ENCODE results near the gene POLR3K. TPM values are rescaled to one million over a fixed set of nuclear protein-coding genes. Genes with fewer than 3 reads are reported as not detected.

The POLR3K gene
- total RNA-seq, 1 experiment from 2014 or later: 22.7 TPM

GRCh38 chr16:43294-43693 is 10.1 kb downstream of the POLR3K start:
- intact Hi-C loops (cut with micrococcal nuclease): no loop called here
- no peak for ATAC-seq
- DNase-seq (ENCODE audit: low read depth, low spot score): no peak
- Histone ChIP-seq H3K4me1 (ENCODE audit: control insufficient read depth in 1 of 2, insufficient read depth in 2 of 2, low read length in 2 of 2) (peaks cover 0 to 7% of the 10 kb centered on the region in 2 experiments; a peak in 1 of 4 replicates), H3K4me2 (ENCODE audit: low read length) (no peak overlapping the region), H3K4me3 (replicated peaks in 1 of 2; ENCODE audit: low read depth in 1 of 2, low read length in 2 of 2) (no peak overlapping the region), H3K79me2 (ENCODE audit: insufficient read depth, low read length) (peaks cover 3% of the 10 kb centered on the region; the same call in 1 of the 2 replicates), H3K9ac (ENCODE audit: low read length) (no peak overlapping the region), H3K9me3 (ENCODE audit: control insufficient read depth in 1 of 2, insufficient read depth in 1 of 2, low read depth in 1 of 2, low read length in 2 of 2) (no peaks in the 10 kb centered on the region), H3K36me3 (ENCODE audit: control insufficient read depth in 1 of 2, insufficient read depth in 2 of 2, low read length in 2 of 2) (peaks cover 0 to 14% of the 10 kb centered on the region in 2 experiments; a peak in 2 of 4 replicates), H3K27me3 (ENCODE audit: insufficient read depth, low read length) (no peaks in the 10 kb centered on the region), H3K27ac (ENCODE audit: low read depth, low read length) (no peak overlapping the region), H3K9me2 (ENCODE audit: insufficient read depth) (no peaks in the 10 kb centered on the region), H4K20me1 (ENCODE audit: insufficient read depth) (no peaks in the 10 kb centered on the region), H2AFZ (ENCODE audit: low read depth, low read length, poor library complexity, severe bottlenecking) (no peak overlapping the region)
- ChIA-PET POLR2A (no interaction called here), RAD21 (ENCODE audit: low non-redundant PET in 1 of 2, low total read pairs in 2 of 2, uncharacterized antibody in 2 of 2, unreplicated experiment in 2 of 2) (no interaction called here), CTCF (no interaction called here)
- BruUV-seq (replicated peaks): no TSS peak
- no peak for TF ChIP-seq ATF3 (IDR thresholded peaks at IDR 0.05)
- no peak for TF ChIP-seq MAX (IDR thresholded peaks at IDR 0.05)

GRCh38 chr16:42691-43090 is 10.7 kb downstream of the POLR3K start:
- intact Hi-C loops (cut with micrococcal nuclease): no loop called here

More at GRCh38 chr16:42691-43090, 10.7 kb downstream of the POLR3K start:
- Histone ChIP-seq H3K9me2 (ENCODE audit: insufficient read depth) (no peaks in the 10 kb centered on the region), H3K4me3 (replicated peaks in 1 of 2; ENCODE audit: low read depth in 1 of 2, low read length in 2 of 2) (no peak overlapping the region), H3K27me3 (ENCODE audit: insufficient read depth, low read length) (no peaks in the 10 kb centered on the region), H2AFZ (ENCODE audit: low read depth, low read length, poor library complexity, severe bottlenecking) (no peak overlapping the region), H3K4me2 (ENCODE audit: low read length) (no peak overlapping the region), H3K27ac (ENCODE audit: low read depth, low read length) (no peak overlapping the region), H3K79me2 (ENCODE audit: insufficient read depth, low read length) (no peaks in the 10 kb centered on the region; the same call in 1 of the 2 replicates), H3K36me3 (ENCODE audit: control insufficient read depth in 1 of 2, insufficient read depth in 2 of 2, low read length in 2 of 2) (peaks cover 0 to 14% of the 10 kb centered on the region in 2 experiments; a peak in 2 of 4 replicates), H3K9me3 (ENCODE audit: control insufficient read depth in 1 of 2, insufficient read depth in 1 of 2, low read depth in 1 of 2, low read length in 2 of 2) (no peaks in the 10 kb centered on the region), H4K20me1 (ENCODE audit: insufficient read depth) (no peaks in the 10 kb centered on the region), H3K4me1 (ENCODE audit: control insufficient read depth in 1 of 2, insufficient read depth in 2 of 2, low read length in 2 of 2) (peaks cover 0 to 7% of the 10 kb centered on the region in 2 experiments; a peak in 1 of 4 replicates), H3K9ac (ENCODE audit: low read length) (no peak overlapping the region)
- ChIA-PET CTCF (no interaction called here), RAD21 (ENCODE audit: low non-redundant PET in 1 of 2, low total read pairs in 2 of 2, uncharacterized antibody in 2 of 2, unreplicated experiment in 2 of 2) (no interaction called here), POLR2A (no interaction called here)
- TF ChIP-seq CEBPB (IDR thresholded peaks at IDR 0.05; ENCODE audit: low read depth): no peak
- no peak for TF ChIP-seq SIN3A (IDR thresholded peaks at IDR 0.05; ENCODE audit: low read depth)
- TF ChIP-seq TCF7L2 (IDR thresholded peaks at IDR 0.05; ENCODE audit: borderline replicate concordance, extremely low read depth, insufficient read depth, insufficient read length): no peak
- no peak for TF ChIP-seq EZH2phosphoT487 (IDR thresholded peaks at IDR 0.05; ENCODE audit: borderline replicate concordance)
- TF ChIP-seq POLR2A (IDR thresholded peaks at IDR 0.05; ENCODE audit: borderline replicate concordance, extremely low read depth, insufficient read depth, insufficient read length): no peak
- TF ChIP-seq CTCF (IDR thresholded peaks at IDR 0.05 in 2 of 3, conservative IDR thresholded peaks at IDR 0.05 in 1 of 3; ENCODE audit: borderline replicate concordance in 1 of 3, insufficient read depth in 1 of 3, low read depth in 2 of 3, low read length in 2 of 3): no peak
- TF ChIP-seq ELF1 (IDR thresholded peaks at IDR 0.05; ENCODE audit: borderline replicate concordance, low read depth): no peak
- TF ChIP-seq ZFX (IDR thresholded peaks at IDR 0.05): no peak
- no peak for TF ChIP-seq SRF (IDR thresholded peaks at IDR 0.05; ENCODE audit: low read depth)
- ATAC-seq: no peak
- no peak for DNase-seq (ENCODE audit: low read depth, low spot score)
- BruUV-seq (replicated peaks): no TSS peak
